ENCODE data around the gene ZBTB7C.

ZBTB7C gene

GRCh38 chr18:48250362-48250907 is 158.7 kb downstream of the ZBTB7C start:
- DNase-seq = no peak

DNA sequence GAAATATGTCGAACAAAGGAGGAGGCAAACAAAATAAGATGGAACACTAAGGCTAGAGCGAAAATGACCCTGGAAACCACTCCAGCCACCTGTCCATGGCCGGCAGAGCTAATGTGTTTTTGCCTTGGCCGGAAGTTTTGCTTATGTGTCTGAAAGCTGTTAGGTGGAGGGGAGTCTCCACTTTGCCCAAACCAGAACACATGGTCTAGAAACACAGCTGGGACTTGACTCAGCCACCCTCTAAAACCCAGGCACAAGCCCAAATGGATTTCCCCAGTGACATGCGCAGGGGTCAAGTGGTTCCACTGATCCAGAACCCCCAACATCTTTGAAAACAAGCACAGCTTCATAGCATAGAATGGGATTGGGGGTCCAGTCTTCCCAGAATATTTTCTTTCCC is 159.3 kb downstream of the ZBTB7C start:
- DNase-seq = no peak

- no peak for DNase-seq
Observed at GRCh38 chr18:48244530-48244929, 164.7 kb downstream of the ZBTB7C start.

GRCh38 chr18:48238636-48239035 is 170.5 kb downstream of the ZBTB7C start:
- DNase-seq = no peak

- DNase-seq = no peak
Observed at GRCh38 chr18:48238206-48238605, 171.0 kb downstream of the ZBTB7C start.

DNA sequence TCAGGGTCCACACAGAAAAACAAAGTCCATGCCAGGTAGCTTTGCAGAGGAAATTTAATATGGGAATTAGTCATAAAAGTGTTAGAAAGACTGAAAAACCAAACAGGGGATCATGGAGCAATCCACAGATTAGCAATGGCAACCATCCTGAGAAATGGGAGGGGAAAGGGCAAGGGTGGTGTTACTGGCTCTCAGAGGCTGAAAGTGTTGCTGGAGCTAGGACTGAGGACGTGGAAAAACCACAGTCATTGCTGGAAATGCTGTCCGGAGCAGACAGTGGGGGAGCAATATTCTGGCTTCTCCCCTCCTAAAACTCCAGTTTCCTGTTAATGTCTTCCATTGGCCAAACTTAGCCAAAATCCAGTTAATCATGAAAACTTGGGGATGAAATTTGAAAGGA is 172.4 kb downstream of the ZBTB7C start:
- no peak for DNase-seq

- DNase-seq = peak; percentile 26 to 34
Observed at GRCh38 chr18:48230467-48231113, 178.6 kb downstream of the ZBTB7C start.

DNA sequence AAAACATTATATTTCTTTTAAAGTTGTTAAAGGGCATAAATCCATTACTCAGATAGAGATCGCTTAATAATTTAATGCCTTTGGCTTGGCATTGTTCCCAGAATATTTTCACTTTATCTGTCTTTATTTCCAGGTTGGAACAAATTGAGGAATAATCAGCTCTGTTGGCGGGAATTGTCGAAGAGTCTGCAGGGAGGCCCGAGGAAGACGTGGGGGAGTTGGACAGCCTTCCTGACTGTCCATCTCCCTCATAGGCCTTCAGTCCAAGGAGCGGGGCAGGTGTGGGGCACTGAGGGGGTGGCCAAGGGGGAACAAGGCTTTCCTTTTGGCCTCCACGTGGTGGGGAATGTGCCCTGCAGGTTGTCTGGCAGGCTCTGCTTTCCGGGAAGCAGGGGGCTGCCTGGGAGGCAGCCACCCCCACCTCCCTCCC is 179.6 kb downstream of the ZBTB7C start:
- no peak for DNase-seq

DNA sequence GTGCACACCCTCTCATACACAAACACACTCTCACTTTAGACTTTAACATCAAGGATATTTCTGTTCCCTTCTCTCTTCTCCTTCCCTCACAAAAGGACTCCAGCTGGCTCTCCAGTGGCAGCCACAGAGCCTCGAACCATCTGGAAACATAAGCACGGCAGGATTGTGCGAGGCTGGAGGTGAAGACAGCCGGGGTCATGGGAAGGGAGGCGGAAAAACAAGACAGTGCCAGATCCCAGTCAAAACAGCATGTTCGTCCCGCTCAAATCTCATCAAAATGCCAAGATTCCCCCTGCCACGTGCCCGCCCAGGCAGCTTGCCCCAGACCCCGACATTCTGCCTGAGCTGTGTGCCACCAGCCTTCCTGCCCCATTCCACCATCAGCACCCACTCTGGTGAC is 180.3 kb downstream of the ZBTB7C start:
- DNase-seq = no peak

GRCh38 chr18:48228301-48228715 is 180.9 kb downstream of the ZBTB7C start:
- DNase-seq = no peak

DNA sequence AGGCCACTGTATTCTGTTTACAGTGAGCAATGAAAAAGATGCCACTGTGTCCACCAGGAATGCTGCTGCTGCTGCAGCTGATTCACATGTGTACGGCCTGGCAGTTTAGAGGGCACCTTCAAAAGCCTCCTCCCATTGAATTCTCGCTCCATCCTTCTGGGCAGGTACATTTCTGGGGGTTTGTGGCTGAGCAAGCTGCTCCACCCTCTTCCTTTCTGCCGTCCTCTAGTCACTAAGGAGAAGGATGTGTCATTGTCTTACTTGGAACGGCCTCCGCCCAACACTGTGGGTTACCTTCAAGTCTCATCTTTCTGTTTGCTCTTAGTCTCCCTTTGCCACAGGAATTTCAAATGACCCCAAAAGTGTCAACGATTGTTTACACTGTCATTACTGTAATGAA is 182.0 kb downstream of the ZBTB7C start:
- DNase-seq = no peak

- DNase-seq = no peak
Observed at GRCh38 chr18:48226401-48226800, 182.8 kb downstream of the ZBTB7C start.

- no peak for DNase-seq
Observed at GRCh38 chr18:48222118-48222517, 187.1 kb downstream of the ZBTB7C start.

- no peak for DNase-seq
Observed at GRCh38 chr18:48219810-48220499, 189.2 kb downstream of the ZBTB7C start.

- DNase-seq = no peak
Observed at GRCh38 chr18:48219037-48219809, 190.0 kb downstream of the ZBTB7C start.

- DNase-seq = no peak
Observed at GRCh38 chr18:48218285-48219022, 190.7 kb downstream of the ZBTB7C start.

DNA sequence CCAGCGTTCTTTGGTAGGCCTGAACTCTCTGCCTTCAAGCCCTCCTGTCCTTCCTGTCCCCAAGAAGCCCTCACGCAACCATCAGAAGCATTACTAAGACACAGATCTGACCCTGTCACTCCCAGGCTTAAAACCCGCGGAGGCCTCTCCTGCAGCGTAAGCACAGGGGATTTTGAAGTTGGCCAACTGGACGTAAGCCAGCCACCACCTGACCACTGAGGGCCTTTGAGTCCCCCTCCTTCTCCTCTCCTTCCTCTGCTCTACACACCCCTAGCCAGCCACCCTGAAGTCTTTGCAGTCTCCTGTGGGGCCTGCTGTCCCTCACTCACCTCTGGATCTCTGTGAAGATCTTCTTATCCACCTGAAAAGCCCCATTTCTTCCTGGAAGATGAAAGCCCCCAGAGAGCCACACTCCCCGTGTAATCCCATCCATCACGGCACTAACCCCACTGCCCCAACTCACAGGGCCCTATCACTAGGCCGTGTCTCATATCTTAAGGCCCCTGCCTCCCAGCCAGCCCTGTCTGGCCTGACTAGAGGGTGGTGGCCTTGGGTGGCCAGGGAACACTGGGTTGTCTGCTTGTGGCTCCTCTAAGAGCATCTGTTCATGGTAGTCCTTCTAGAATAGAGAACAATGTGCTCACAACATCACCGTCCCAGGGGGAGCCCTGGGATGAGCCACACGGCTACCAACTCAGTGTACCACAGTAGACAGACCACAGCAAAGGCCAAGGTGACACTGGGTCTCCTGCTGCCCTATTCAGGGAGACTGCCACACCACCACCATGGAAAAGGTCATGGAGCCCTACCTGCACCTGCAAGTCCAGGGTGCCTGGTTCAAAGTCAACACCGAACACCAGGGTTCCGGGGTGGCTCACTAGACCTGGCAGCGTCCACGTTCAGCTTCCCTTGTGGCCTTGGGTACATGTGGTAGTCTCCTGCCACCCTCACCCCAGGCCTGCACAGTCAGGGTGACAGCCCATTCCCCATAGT is 191.6 kb downstream of the ZBTB7C start:
- DNase-seq = no peak

DNA sequence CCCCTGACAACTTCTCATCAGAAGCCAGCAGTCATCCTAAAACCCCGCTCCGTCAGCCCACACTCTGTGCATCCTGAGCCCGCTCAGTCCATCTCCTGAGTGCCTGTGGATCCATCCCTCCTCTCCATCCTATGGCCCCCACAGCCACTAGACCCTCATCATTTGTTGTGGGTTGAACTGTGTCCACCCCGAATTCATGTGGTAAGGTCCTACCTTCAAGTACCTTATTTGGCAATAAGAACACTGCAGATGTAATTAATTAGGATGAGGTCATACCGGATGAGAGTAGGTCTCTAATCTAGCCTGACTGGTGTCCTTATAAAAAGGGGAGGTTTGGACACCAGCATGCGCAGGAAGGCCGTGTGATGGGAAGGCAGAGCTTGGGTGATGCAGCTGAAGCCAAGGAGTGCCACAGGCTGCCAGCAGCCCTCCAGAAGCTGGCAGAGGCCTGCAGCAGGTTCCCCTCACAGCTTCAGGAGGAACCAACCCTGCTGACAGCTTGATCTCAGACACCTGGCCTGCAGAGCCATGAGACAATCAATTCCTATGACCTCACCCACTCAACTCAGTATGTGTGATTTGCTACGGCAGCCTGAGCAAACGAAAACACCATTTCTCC is 192.4 kb downstream of the ZBTB7C start:
- DNase-seq = no peak

DNA sequence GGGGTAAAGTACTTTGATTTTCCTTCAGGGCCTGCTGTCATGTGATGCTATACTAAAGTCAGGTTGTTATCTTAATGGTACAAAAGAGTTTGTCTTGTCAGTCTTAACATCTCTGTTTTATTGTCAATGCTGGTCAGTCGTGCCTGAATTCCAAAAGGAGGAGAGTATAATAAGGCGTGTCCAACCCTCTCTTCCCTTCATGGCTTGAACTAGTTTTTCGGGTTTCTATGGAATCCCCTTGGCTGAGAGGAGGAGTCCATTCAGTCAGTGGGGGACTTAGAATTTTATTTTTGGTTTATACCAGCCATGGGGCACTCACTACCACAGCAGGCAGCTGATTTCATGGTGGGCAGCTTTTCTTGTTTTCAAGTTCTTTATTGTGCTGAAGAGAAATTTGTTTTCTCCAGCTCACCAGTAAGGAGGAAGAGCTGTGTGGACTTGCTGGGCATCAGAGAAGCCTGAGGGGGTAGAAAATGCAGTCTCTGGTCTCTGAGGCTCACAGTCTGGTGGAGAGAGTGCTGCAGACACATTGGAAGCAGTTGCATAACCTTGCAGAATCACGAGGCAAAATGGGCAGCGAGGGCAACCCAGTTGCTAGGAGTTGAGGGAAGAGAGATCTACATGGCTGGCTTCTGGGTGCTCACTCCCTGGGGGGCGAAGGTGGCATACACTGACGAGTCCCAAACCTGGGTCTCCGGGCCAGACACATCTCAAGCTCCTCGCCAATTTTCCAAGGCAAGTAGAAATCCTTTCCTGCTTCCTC is 193.1 kb downstream of the ZBTB7C start:
- no peak for DNase-seq

DNA sequence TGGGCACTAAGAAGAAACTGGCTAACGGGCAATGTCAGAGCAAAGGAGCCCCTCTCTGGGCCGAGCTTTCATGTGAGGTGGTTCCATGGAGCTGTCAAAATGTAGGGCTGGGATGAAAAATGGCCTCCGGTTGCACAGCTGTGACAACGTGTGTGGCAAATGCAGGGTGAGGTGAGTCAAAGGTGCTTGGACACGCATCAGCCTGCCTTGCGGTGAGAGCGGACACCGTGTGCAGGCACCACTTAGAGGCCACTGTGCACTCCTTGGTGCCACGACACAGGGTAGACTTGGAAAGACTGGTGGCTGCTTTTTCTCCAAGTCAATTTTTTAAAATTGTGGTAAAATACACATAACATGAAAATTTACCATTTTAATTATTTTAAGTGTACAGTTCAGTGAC is 195.4 kb downstream of the ZBTB7C start:
- DNase-seq = no peak
